HCT116 (cell line): Measurements from ENCODE around the gene ERBB4. TPM values are rescaled to one million over a fixed set of nuclear protein-coding genes. Genes with fewer than 3 reads are reported as not detected.

Experiments
- ATAC-seq: fragments of 200-7000 bp; cut with Tn5 transposase; 2 replicates; pipeline ENCODE4 v1.9.1; 2020; ENCODE audit warnings: mild to moderate bottlenecking, moderate library complexity
- BruUV-seq: library from RNA; stranded (reverse); fragments of 400-500 nt; replicated peaks from 2 replicates; lab custom pipeline; 2021; lab: Mats Ljungman, UMichigan
- CTCF ChIA-PET: fragments of 300-600 bp; sonication (Branson Sonifier 250); formaldehyde crosslinking; loops from one replicate; lab custom pipeline; 2021; ENCODE audit warnings: antibody characterized with exemption; lab: Charles Lee
- POLR2A ChIA-PET: fragments of 300-600, 350-600 bp; sonication (Branson Sonifier 250); formaldehyde crosslinking; loops from one replicate; lab custom pipeline; 2021; ENCODE audit warnings: antibody characterized with exemption; lab: Charles Lee
- RAD21 ChIA-PET, 2 experiments: fragments of 300-600 bp; sonication (Branson Sonifier 250); formaldehyde crosslinking; loops; one replicate each; lab custom pipeline; 2023; ENCODE audit warnings: low total read pairs in 2 of 2; ENCODE audit not compliant: uncharacterized antibody in 2 of 2, unreplicated experiment in 2 of 2, low non-redundant PET in 1 of 2; lab: Charles Lee
- DNase-seq: peaks from one replicate; pipeline ENCODE4 v3.0.0-alpha.2; 2010; ENCODE audit warnings: low read depth, low spot score
- H2AFZ ChIP-seq: fragments of 200-600 bp; shearing (Covaris generic), sonication (generic); 2 replicates; pipeline ENCODE4 v1.6.1; 2017; ENCODE audit warnings: low read depth, mixed run types, mixed read lengths, antibody characterized with exemption, low read length; ENCODE audit not compliant: poor library complexity, severe bottlenecking
- H3K27ac ChIP-seq: 2 replicates; pipeline ENCODE4 v1.5.1; 2012; ENCODE audit warnings: low read depth, low read length
- H3K27me3 ChIP-seq: fragments of 200-600 bp; sonication (generic); 2 replicates; pipeline ENCODE4 v1.6.1; 2016; ENCODE audit warnings: mixed run types, low read length, mixed read lengths; ENCODE audit not compliant: insufficient read depth
- H3K36me3 ChIP-seq, 2 experiments: fragments of 200-500 bp in 1 of 2; fragments of 200-600 bp in 1 of 2; sonication (Bioruptor generic) in 1 of 2; sonication (generic) in 1 of 2; 2 replicates each; pipeline versions ENCODE4 v1.5.1 to v1.6.1; 2014 to 2016; ENCODE audit warnings: low read length in 2 of 2, inconsistent platforms in 1 of 2, mixed read lengths in 1 of 2, mixed run types in 1 of 2; ENCODE audit not compliant: insufficient read depth in 2 of 2, control insufficient read depth in 1 of 2
- H3K4me1 ChIP-seq, 2 experiments: fragments of 200-600 bp in 1 of 2; sonication (generic) in 1 of 2; 2 replicates each; pipeline versions ENCODE4 v1.5.1 to v1.6.1; 2012 to 2017; ENCODE audit warnings: low read length in 2 of 2, inconsistent platforms in 1 of 2, mild to moderate bottlenecking in 1 of 2, mixed read lengths in 1 of 2, mixed run types in 1 of 2, moderate library complexity in 1 of 2; ENCODE audit not compliant: insufficient read depth in 2 of 2, control insufficient read depth in 1 of 2
- H3K4me2 ChIP-seq: fragments of 200-600 bp; sonication (generic); 2 replicates; pipeline ENCODE4 v1.6.1; 2017; ENCODE audit warnings: mixed run types, low read length, mixed read lengths
- H3K4me3 ChIP-seq, 2 experiments: fragments of 200-600 bp in 1 of 2; sonication (generic) in 1 of 2; replicated peaks in 1 of 2; 2 replicates each; pipeline ENCODE4 v1.5.1; 2011 to 2016; ENCODE audit warnings: low read length in 2 of 2, control low read depth in 1 of 2, low read depth in 1 of 2, mild to moderate bottlenecking in 1 of 2, mixed read lengths in 1 of 2, mixed run types in 1 of 2
- H3K79me2 ChIP-seq: fragments of 200-600 bp; sonication (generic); 2 replicates; pipeline ENCODE4 v1.6.1; 2017; ENCODE audit warnings: mild to moderate bottlenecking, mixed run types, low read length, moderate library complexity, mixed read lengths; ENCODE audit not compliant: insufficient read depth
- H3K9ac ChIP-seq: fragments of 200-600 bp; sonication (generic); 2 replicates; pipeline ENCODE4 v1.6.1; 2016; ENCODE audit warnings: low read length, mixed read lengths
- H3K9me2 ChIP-seq: fragments of 200-600 bp; sonication (generic), shearing (Covaris generic); 2 replicates; pipeline ENCODE4 v1.6.1; 2017; ENCODE audit warnings: mixed run types, mild to moderate bottlenecking, moderate library complexity; ENCODE audit not compliant: insufficient read depth
- H3K9me3 ChIP-seq, 2 experiments: fragments of 200-500 bp in 1 of 2; fragments of 200-600 bp in 1 of 2; sonication (Bioruptor generic) in 1 of 2; sonication (generic) in 1 of 2; 2 replicates each; pipeline ENCODE4 v1.6.1; 2014 to 2017; ENCODE audit warnings: low read length in 2 of 2, mixed read lengths in 2 of 2, inconsistent platforms in 1 of 2, low read depth in 1 of 2, mild to moderate bottlenecking in 1 of 2, mixed run types in 1 of 2, moderate library complexity in 1 of 2; ENCODE audit not compliant: control insufficient read depth in 1 of 2, insufficient read depth in 1 of 2
- H4K20me1 ChIP-seq: fragments of 200-600 bp; sonication (generic), shearing (Covaris generic); 2 replicates; pipeline ENCODE4 v1.6.1; 2017; ENCODE audit warnings: mixed run types, mild to moderate bottlenecking, moderate library complexity; ENCODE audit not compliant: insufficient read depth
- EGR1 ChIP-seq: IDR thresholded peaks from 2 replicates; pipeline ENCODE4 v1.6.1; 2012; ENCODE audit warnings: low read depth
- EZH2 ChIP-seq: fragments of 200-600 bp; sonication (generic); IDR thresholded peaks from 2 replicates; pipeline ENCODE4 v1.6.1; 2017; ENCODE audit warnings: antibody characterized with exemption, mixed run types
- FOSL1 ChIP-seq: IDR thresholded peaks from 2 replicates; pipeline ENCODE4 v1.6.1; 2012; ENCODE audit warnings: low read depth
- RAD21 ChIP-seq: IDR thresholded peaks from 2 replicates; pipeline ENCODE4 v1.6.1; 2012; ENCODE audit warnings: low read depth, mild to moderate bottlenecking
- REST ChIP-seq: IDR thresholded peaks from 2 replicates; pipeline ENCODE4 v1.6.1; 2012; ENCODE audit warnings: low read depth
- SIN3A ChIP-seq: IDR thresholded peaks from 2 replicates; pipeline ENCODE4 v1.6.1; 2012; ENCODE audit warnings: low read depth
- TCF7L2 ChIP-seq: IDR thresholded peaks from 2 replicates; pipeline ENCODE4 v1.7.0; 2011; ENCODE audit warnings: borderline replicate concordance, inconsistent platforms; ENCODE audit not compliant: insufficient read depth, insufficient read length; ENCODE audit errors: extremely low read depth
- intact Hi-C: fragments of 100-400 bp; cut with micrococcal nuclease; formaldehyde crosslinking; loops from 2 replicates; pipeline ENCODE4 v1.10.0; 2022
- total RNA-seq: library from RNA; stranded (reverse); gene quantifications from one replicate; pipeline ENCODE4 v1.2.1, GENCODE V29; 2021; ENCODE audit not compliant: unreplicated experiment
- TF ChIP-seq, protein P1 (sequence below), 3 experiments: fragments of 200-600 bp in 1 of 3; sonication (generic) in 1 of 3; IDR thresholded peaks in 2 of 3; conservative IDR thresholded peaks in 1 of 3; 2 replicates each; pipeline ENCODE4 v1.5.1; 2012 to 2017; ENCODE audit warnings: low read depth in 2 of 3, low read length in 2 of 3, antibody characterized with exemption in 1 of 3, borderline replicate concordance in 1 of 3, control low read depth in 1 of 3, mild to moderate bottlenecking in 1 of 3, mixed read lengths in 1 of 3, mixed run types in 1 of 3, moderate library complexity in 1 of 3; ENCODE audit not compliant: insufficient read depth in 1 of 3
- TF ChIP-seq, protein P2 (sequence below): IDR thresholded peaks from 2 replicates; pipeline ENCODE4 v1.6.1; 2012

The ERBB4 gene
- total RNA-seq, 1 experiment from 2014 or later: 0.10 TPM

DNA sequence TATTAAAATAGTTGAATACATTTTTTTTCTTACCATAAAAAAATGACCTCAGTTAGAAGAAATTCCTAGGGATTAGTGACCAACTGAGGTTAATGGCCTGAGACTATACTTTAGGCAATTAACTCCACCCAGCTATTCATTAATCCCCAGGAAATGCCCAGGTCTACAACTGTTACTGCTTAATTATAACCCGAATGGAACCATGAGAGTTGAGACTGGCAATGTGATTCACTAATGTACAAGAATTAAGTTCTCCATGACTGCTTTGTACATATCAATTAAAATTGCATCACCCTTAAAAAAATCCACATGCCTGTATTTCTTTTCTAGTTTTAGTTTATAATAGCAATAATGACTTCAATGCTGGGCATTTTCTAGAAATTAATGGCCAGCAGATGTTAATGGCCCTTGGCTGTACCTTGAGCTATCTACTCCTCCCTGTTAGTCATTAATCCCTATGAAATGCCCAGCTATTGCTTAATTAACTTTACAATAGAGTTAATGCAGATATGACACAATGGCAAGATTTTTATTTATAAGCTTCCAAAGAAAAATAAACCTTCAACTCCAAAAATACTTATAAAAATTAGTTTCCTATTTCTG, 44.1 kb downstream of the ERBB4 start:
- H3K27me3 ChIP-seq: no peaks in the 10 kb centered on the region
- ATAC-seq (no peak), DNase-seq (no peak)
- no peak overlapping the region for H3K4me2 ChIP-seq
- no peak overlapping the region for H3K27ac ChIP-seq
- ChIA-PET RAD21 (no interaction called here), CTCF (no interaction called here), POLR2A (no interaction called here)
- TF ChIP-seq, protein P1, sequence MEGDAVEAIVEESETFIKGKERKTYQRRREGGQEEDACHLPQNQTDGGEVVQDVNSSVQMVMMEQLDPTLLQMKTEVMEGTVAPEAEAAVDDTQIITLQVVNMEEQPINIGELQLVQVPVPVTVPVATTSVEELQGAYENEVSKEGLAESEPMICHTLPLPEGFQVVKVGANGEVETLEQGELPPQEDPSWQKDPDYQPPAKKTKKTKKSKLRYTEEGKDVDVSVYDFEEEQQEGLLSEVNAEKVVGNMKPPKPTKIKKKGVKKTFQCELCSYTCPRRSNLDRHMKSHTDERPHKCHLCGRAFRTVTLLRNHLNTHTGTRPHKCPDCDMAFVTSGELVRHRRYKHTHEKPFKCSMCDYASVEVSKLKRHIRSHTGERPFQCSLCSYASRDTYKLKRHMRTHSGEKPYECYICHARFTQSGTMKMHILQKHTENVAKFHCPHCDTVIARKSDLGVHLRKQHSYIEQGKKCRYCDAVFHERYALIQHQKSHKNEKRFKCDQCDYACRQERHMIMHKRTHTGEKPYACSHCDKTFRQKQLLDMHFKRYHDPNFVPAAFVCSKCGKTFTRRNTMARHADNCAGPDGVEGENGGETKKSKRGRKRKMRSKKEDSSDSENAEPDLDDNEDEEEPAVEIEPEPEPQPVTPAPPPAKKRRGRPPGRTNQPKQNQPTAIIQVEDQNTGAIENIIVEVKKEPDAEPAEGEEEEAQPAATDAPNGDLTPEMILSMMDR (IDR thresholded peaks at IDR 0.05 in 2 of 3, conservative IDR thresholded peaks at IDR 0.05 in 1 of 3; ENCODE audit: borderline replicate concordance in 1 of 3, insufficient read depth in 1 of 3, low read depth in 2 of 3, low read length in 2 of 3): no peak
- no peak for TF ChIP-seq REST
- TF ChIP-seq RAD21: no peak
- TF ChIP-seq TCF7L2: no peak
- TF ChIP-seq EGR1: no peak
- no peak for TF ChIP-seq SIN3A
- no peak for TF ChIP-seq FOSL1
- TF ChIP-seq, protein P2, sequence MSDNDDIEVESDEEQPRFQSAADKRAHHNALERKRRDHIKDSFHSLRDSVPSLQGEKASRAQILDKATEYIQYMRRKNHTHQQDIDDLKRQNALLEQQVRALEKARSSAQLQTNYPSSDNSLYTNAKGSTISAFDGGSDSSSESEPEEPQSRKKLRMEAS: no peak
- TF ChIP-seq EZH2: no peak
- H3K9me2 ChIP-seq: no peaks in the 10 kb centered on the region
- H3K36me3 ChIP-seq: no peaks in the 10 kb centered on the region
- H2AFZ ChIP-seq: no peak overlapping the region
- H3K79me2 ChIP-seq: no peaks in the 10 kb centered on the region
- BruUV-seq: no TSS peak
- intact Hi-C loops: no loop called here
- no peaks in the 10 kb centered on the region for H3K4me1 ChIP-seq
- no peaks in the 10 kb centered on the region for H3K9me3 ChIP-seq
- no peak overlapping the region for H3K4me3 ChIP-seq
- no peak overlapping the region for H3K9ac ChIP-seq
- H4K20me1 ChIP-seq: no peaks in the 10 kb centered on the region
